VCaP (cell line): ENCODE measurements around the gene DCDC2C.

Experiments
- H3K27ac ChIP-seq: fragments of 450-650 bp; 2 replicates; pipeline ENCODE4 v1.5.1; 2017
- TF ChIP-seq, protein P1 (sequence below): fragments of 450-650 bp; conservative IDR thresholded peaks from 2 replicates; pipeline ENCODE4 v1.5.1; 2017; ENCODE audit warnings: mild to moderate bottlenecking, moderate library complexity

Gene DCDC2C

DNA sequence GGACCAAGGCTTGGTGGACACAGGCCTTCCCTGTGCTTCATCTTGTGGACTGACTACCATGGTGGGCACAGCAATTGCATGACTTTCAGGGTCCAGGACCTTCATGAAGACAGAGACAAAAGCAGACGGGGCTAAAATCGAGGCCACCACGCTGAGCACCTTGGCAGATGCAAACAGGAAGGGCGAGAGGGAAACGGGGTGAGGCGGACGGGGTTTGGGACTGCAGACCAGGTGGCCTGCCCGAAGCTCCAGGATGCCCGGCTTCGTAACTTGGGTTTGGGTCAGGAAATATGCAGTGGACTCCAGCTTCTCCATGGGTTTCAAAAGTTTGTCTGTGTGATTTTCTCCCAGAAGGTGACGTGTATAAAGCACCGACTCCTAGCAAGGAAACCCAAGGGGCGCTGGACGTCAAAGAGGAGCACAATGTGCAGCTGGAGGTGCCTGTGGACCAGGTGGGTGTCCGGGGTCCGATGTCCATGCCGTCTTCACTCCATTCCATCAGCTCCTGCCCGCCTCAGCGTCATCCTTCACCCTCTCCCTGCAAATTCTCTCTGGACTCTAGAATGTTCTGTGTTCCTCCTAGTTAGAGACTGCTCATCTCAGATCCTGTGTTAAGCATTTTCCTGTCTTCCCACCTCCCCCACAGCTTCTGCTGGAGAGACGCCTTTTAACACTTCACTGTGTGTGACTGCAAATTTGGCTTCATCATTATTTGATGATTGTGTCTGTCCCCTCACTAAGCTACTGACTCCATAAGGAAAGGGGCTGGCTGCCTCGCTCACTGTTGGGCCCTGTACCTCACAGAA, 65.8 kb downstream of the DCDC2C start:
- H3K27ac ChIP-seq = no peak overlapping the region
- TF ChIP-seq, protein P1, sequence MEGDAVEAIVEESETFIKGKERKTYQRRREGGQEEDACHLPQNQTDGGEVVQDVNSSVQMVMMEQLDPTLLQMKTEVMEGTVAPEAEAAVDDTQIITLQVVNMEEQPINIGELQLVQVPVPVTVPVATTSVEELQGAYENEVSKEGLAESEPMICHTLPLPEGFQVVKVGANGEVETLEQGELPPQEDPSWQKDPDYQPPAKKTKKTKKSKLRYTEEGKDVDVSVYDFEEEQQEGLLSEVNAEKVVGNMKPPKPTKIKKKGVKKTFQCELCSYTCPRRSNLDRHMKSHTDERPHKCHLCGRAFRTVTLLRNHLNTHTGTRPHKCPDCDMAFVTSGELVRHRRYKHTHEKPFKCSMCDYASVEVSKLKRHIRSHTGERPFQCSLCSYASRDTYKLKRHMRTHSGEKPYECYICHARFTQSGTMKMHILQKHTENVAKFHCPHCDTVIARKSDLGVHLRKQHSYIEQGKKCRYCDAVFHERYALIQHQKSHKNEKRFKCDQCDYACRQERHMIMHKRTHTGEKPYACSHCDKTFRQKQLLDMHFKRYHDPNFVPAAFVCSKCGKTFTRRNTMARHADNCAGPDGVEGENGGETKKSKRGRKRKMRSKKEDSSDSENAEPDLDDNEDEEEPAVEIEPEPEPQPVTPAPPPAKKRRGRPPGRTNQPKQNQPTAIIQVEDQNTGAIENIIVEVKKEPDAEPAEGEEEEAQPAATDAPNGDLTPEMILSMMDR = no peak

DNA sequence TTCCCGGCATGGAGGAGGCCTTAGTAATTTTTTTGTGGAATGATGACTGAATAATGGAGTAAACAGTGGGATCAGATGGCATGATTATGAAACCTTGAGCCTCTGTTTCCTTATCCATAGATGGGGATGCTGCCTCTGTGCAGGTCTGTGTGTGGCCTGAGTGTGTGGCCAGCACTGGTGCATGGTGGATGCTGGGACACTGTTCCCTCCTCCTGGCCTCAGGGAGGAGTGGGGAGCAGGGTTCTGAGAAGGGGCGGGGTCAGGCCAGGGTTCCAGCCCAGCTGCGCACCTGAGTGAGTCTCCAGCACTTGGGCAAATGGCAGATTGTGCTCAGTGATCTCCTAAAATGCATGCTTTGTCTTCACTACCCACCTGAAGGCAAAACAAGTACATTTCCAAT, 66.4 kb downstream of the DCDC2C start:
- H3K27ac ChIP-seq = no peak overlapping the region
- TF ChIP-seq, protein P1 = no peak

DNA sequence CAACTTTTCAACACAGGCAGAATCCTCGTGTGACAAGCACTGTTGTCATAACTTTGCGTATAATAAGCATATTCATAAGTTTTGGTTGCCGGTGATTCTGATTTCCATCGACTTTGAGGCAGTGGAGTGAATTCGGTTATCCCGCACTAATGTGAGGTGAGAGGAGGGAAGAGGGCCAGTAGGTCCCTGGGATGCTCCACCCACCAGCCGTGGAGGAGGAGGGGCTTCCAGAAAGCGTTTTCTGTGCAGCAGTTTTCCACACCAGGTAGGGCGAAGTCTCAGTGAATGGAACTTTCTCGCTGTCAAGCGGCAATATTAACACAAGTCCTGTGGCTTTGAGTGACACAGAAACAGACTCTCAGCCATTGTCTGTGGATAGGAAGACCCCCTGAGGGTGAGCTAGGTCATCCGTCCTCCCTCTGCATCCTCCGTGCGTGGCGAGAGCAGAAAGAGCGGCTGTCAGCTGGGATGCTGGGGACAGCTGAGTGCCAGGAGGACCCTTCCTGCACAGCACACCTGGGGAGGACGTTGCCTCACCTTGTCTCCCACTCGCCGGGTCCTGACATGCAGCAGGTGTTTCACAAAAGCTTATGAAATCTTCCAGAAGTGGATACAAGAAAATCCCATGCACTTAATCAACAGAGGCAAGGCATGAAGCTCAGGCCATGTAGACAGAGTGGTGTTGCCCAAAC, 67.5 kb downstream of the DCDC2C start:
- TF ChIP-seq, protein P1 = no peak

DNA sequence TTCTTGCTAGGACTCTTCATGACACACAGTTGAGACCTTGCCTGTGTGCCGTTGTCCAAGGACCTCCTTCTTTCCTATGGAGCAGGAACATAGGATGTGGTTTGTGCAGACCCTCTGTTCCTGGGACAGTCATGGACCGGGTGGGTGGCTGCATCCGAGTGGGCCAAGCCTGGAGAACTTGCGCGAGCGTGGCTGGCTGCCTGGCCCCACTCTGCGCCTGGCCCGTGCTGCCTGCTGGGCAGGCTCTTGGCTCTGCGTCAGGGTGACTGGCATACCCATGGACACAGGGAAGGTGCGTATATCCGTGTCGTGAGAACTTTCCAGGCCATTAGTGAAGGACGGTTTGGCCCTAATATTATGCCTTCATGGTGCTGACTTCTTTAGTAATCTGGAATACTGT, 68.2 kb downstream of the DCDC2C start:
- TF ChIP-seq, protein P1 = no peak
- no peak overlapping the region for H3K27ac ChIP-seq

More for the DNA sequence above, 67.5 kb downstream of the DCDC2C start:
- H3K27ac ChIP-seq = no peak overlapping the region

DNA sequence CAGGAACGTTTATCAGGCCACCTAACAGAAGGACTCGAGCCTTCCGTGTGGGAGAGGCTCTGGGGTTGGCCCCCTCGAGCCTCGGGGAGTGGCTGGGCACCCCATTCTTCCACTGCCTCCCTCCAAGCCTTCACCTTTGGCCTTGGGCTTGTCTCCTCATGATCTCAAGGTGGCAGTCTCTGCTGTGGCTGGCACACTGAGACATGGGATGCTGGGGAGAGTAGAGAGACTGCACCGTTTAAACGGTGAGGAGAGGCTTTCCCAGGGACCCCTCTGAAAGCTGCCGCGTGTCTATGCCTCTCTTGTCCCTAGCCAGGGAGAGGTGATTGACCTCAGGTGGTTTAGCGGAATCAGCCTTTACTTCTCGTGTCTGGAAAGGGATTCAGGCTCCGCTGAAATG, 71.0 kb downstream of the DCDC2C start:
- TF ChIP-seq, protein P1 = no peak

DNA sequence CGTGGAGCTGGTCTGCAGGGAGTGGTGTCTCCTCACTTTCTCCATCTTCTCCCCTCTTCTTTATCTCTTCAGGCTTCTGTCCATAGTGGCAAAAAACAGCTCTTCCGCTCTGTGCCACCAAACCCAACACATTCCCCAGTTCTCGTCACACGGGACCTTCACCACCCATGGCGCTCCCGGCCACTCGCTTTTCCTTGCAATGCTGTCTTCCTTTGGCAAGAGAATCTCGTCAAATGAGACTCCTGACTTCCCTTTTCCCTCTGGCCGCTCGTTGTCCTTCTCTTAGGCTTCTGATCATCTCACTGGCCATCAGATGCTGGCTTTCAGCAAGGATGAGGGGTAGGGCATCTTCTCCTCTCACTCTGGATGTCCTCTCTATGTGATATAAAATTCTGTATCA, 72.9 kb downstream of the DCDC2C start:
- TF ChIP-seq, protein P1 = no peak
- H3K27ac ChIP-seq = no peak overlapping the region

More for the DNA sequence above, 71.0 kb downstream of the DCDC2C start:
- H3K27ac ChIP-seq = no peak overlapping the region

DNA sequence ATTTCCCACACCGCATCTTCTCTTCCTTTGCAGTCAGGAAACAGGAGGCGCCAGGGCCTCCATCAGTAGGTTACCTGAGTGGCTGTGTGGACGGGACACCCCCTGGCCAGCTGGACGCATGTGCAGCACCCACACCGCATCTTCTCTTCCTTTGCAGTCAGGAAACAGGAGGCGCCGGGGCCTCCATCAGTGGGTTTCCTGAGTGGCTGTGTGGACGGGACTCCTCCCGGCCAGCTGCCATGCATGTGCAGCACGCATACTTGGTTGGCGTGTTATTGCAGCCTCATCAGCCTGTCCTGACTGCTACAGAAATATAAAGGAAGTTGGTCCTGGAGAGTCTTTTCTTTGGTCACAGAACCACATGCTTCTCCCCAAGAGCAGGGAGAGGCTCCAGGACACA, 74.6 kb downstream of the DCDC2C start:
- no peak overlapping the region for H3K27ac ChIP-seq
- TF ChIP-seq, protein P1 = no peak
